GM19395 (cell line): ENCODE results near the gene PDE4B.
"Not testable (repeated sequence)": the region's sequence is repeated elsewhere in the genome, so short reads cannot be mapped to it uniquely, and the experiment has no call there.

Experiments
- ATAC-seq: cut with Tn5 transposase; IDR thresholded peaks from one replicate; pipeline ENCODE4 v1.9.1; 2021; ENCODE audit warnings: mild to moderate bottlenecking, moderate library complexity; ENCODE audit not compliant: unreplicated experiment

PDE4B gene

GRCh38 chr1:66043186-66043585 lies 250.5 kb downstream of the PDE4B start:
- ATAC-seq: no peak

- no peak for ATAC-seq
These were observed 252.2 kb downstream of the PDE4B start for GRCh38 chr1:66044912-66045311.

GRCh38 chr1:66046415-66046814 lies 253.7 kb downstream of the PDE4B start:
- no peak for ATAC-seq

- ATAC-seq: no peak
These were observed 255.3 kb downstream of the PDE4B start for GRCh38 chr1:66048011-66048410.

- no peak for ATAC-seq
These were observed 257.4 kb downstream of the PDE4B start for GRCh38 chr1:66050123-66050522.

GRCh38 chr1:66050633-66051032 lies 257.9 kb downstream of the PDE4B start:
- no peak for ATAC-seq

GRCh38 chr1:66055092-66055491 lies 262.4 kb downstream of the PDE4B start:
- no peak for ATAC-seq

- ATAC-seq: not testable (repeated sequence)
These were observed 264.8 kb downstream of the PDE4B start for GRCh38 chr1:66057448-66057847.

GRCh38 chr1:66058558-66058957 lies 265.9 kb downstream of the PDE4B start:
- ATAC-seq: no peak

GRCh38 chr1:66067219-66067618 lies 274.5 kb downstream of the PDE4B start:
- not testable (repeated sequence) for ATAC-seq

- ATAC-seq: no peak
These were observed 277.5 kb downstream of the PDE4B start for GRCh38 chr1:66069976-66070876.

- ATAC-seq: no peak
These were observed 280.7 kb downstream of the PDE4B start for GRCh38 chr1:66073388-66073787.

- ATAC-seq: no peak
These were observed 281.5 kb downstream of the PDE4B start for GRCh38 chr1:66074147-66074546.

- ATAC-seq: no peak
These were observed 285.7 kb downstream of the PDE4B start for GRCh38 chr1:66078412-66078811.

GRCh38 chr1:66083003-66083402 lies 290.3 kb downstream of the PDE4B start:
- ATAC-seq: no peak

- ATAC-seq: no peak
These were observed 291.7 kb downstream of the PDE4B start for GRCh38 chr1:66084442-66084841.

GRCh38 chr1:66085600-66085999 lies 292.9 kb downstream of the PDE4B start:
- no peak for ATAC-seq

GRCh38 chr1:66088787-66089186 lies 296.1 kb downstream of the PDE4B start:
- no peak for ATAC-seq

GRCh38 chr1:66090859-66091457 lies 298.3 kb downstream of the PDE4B start:
- no peak for ATAC-seq

- ATAC-seq: no peak
These were observed 302.5 kb downstream of the PDE4B start for GRCh38 chr1:66095190-66095589.

GRCh38 chr1:66100959-66101358 lies 308.3 kb downstream of the PDE4B start:
- not testable (repeated sequence) for ATAC-seq

- not testable (repeated sequence) for ATAC-seq
These were observed 311.4 kb downstream of the PDE4B start for GRCh38 chr1:66104076-66104475.
